HG02763 (cell line): ENCODE data around the gene LHFPL3.
"Not testable (repeated sequence)": the region's sequence is repeated elsewhere in the genome, so short reads cannot be mapped to it uniquely, and the experiment has no call there.

Experiments used
- ATAC-seq: cut with Tn5 transposase; IDR thresholded peaks from one replicate; pipeline ENCODE4 v1.9.1; 2021; ENCODE audit warnings: mild to moderate bottlenecking, moderate library complexity; ENCODE audit not compliant: unreplicated experiment

Gene LHFPL3

GRCh38 chr7:104923010-104923421 lies 594.6 kb downstream of the LHFPL3 start:
- ATAC-seq = peak; percentile 96

- not testable (repeated sequence) for ATAC-seq
Observed at GRCh38 chr7:104926189-104926588, 597.8 kb downstream of the LHFPL3 start.

- no peak for ATAC-seq
Observed at GRCh38 chr7:104926601-104927041, 598.2 kb downstream of the LHFPL3 start.

GRCh38 chr7:104927055-104927454 lies 598.7 kb downstream of the LHFPL3 start:
- no peak for ATAC-seq

GRCh38 chr7:104928721-104929400 lies 600.5 kb downstream of the LHFPL3 start:
- no peak for ATAC-seq

GRCh38 chr7:104929921-104930320 lies 601.5 kb downstream of the LHFPL3 start:
- ATAC-seq = no peak

- no peak for ATAC-seq
Observed at GRCh38 chr7:104931181-104931781, 602.9 kb downstream of the LHFPL3 start.

GRCh38 chr7:104933022-104933421 lies 604.6 kb downstream of the LHFPL3 start:
- ATAC-seq = no peak

GRCh38 chr7:104933521-104933988 lies 605.2 kb downstream of the LHFPL3 start:
- ATAC-seq = no peak

GRCh38 chr7:104934665-104935064 lies 606.3 kb downstream of the LHFPL3 start:
- ATAC-seq = no peak

- no peak for ATAC-seq
Observed at GRCh38 chr7:104935276-104935675, 606.9 kb downstream of the LHFPL3 start.

GRCh38 chr7:104936546-104936945 lies 608.1 kb downstream of the LHFPL3 start:
- ATAC-seq = no peak

- not testable (repeated sequence) for ATAC-seq
Observed at GRCh38 chr7:104937489-104937888, 609.1 kb downstream of the LHFPL3 start.

- no peak for ATAC-seq
Observed at GRCh38 chr7:104938741-104939390, 610.5 kb downstream of the LHFPL3 start.

- ATAC-seq = no peak
Observed at GRCh38 chr7:104940023-104940710, 611.8 kb downstream of the LHFPL3 start.

- ATAC-seq = peak; percentile 41
Observed at GRCh38 chr7:104943502-104944343, 615.3 kb downstream of the LHFPL3 start.

GRCh38 chr7:104945599-104945956 lies 617.2 kb downstream of the LHFPL3 start:
- no peak for ATAC-seq

- ATAC-seq = no peak
Observed at GRCh38 chr7:104946338-104946737, 617.9 kb downstream of the LHFPL3 start.

- no peak for ATAC-seq
Observed at GRCh38 chr7:104950006-104950405, 621.6 kb downstream of the LHFPL3 start.

GRCh38 chr7:104950754-104951153 lies 622.4 kb downstream of the LHFPL3 start:
- no peak for ATAC-seq

GRCh38 chr7:104951546-104951945 lies 623.1 kb downstream of the LHFPL3 start:
- ATAC-seq = no peak
